Neural cell (in vitro differentiated cells): ENCODE data around the gene MXD3. TPM values are rescaled to one million over a fixed set of nuclear protein-coding genes. Genes with fewer than 3 reads are reported as not detected.
"Not testable (repeated sequence)": the region's sequence is repeated elsewhere in the genome, so short reads cannot be mapped to it uniquely, and the experiment has no call there.

Source experiments
- H2AFZ ChIP-seq: fragments of 200-600, 300-800 bp; sonication (generic), shearing (Covaris generic); 2 replicates; pipeline ENCODE4 v1.6.0; 2014; ENCODE audit warnings: low read depth, mild to moderate bottlenecking, antibody characterized with exemption, low read length, moderate library complexity
- H3F3A ChIP-seq: fragments of 200-600 bp; shearing (Covaris generic); 2 replicates; pipeline ENCODE4 v1.6.1; 2016; ENCODE audit warnings: mild to moderate bottlenecking, moderate library complexity, mixed read lengths, antibody characterized with exemption, low read length; ENCODE audit not compliant: insufficient read depth, poor library complexity, severe bottlenecking
- H3K27ac ChIP-seq: fragments of 200-600, 300-800 bp; sonication (generic), shearing (Covaris generic); 2 replicates; pipeline ENCODE4 v1.5.1; 2014; ENCODE audit warnings: mild to moderate bottlenecking, low read length, moderate library complexity
- H3K27me3 ChIP-seq: fragments of 300-800, 200-600 bp; sonication (generic), shearing (Covaris generic); 2 replicates; pipeline ENCODE4 v1.6.0; 2014; ENCODE audit warnings: mild to moderate bottlenecking, low read depth, low read length, moderate library complexity; ENCODE audit not compliant: insufficient read depth
- H3K36me3 ChIP-seq: fragments of 300-800, 200-600 bp; sonication (generic), shearing (Covaris generic); 2 replicates; pipeline ENCODE4 v1.5.1; 2014; ENCODE audit warnings: mild to moderate bottlenecking, antibody characterized with exemption, low read length, moderate library complexity; ENCODE audit not compliant: insufficient read depth
- H3K4me2 ChIP-seq: fragments of 300-800, 200-600 bp; sonication (generic), shearing (Covaris generic); 2 replicates; pipeline ENCODE4 v1.6.0; 2014; ENCODE audit warnings: mild to moderate bottlenecking, low read length
- H3K4me3 ChIP-seq: fragments of 300-800, 200-600 bp; sonication (generic), shearing (Covaris generic); 2 replicates; pipeline ENCODE4 v1.5.1; 2014; ENCODE audit warnings: mild to moderate bottlenecking, low read length, moderate library complexity
- H3K79me2 ChIP-seq: fragments of 200-600 bp; shearing (Covaris generic); replicated peaks from 2 replicates; pipeline ENCODE4 v1.6.0; 2014; ENCODE audit warnings: mild to moderate bottlenecking, low read length, moderate library complexity; ENCODE audit not compliant: insufficient read depth
- H3K9ac ChIP-seq: fragments of 300-800, 200-600 bp; sonication (generic), shearing (Covaris generic); 2 replicates; pipeline ENCODE4 v1.6.1; 2016; ENCODE audit warnings: mild to moderate bottlenecking, low read length, mixed read lengths
- H3K9me2 ChIP-seq: fragments of 200-600 bp; shearing (Covaris generic); 2 replicates; pipeline ENCODE4 v1.6.1; 2016; ENCODE audit warnings: mild to moderate bottlenecking, low read length, mixed read lengths; ENCODE audit not compliant: insufficient read depth
- H3K9me3 ChIP-seq: fragments of 200-600, 300-800 bp; sonication (generic), shearing (Covaris generic); 2 replicates; pipeline ENCODE4 v1.6.1; 2016; ENCODE audit warnings: mild to moderate bottlenecking, mixed run types, low read length, moderate library complexity, mixed read lengths
- H4K20me1 ChIP-seq: fragments of 200-600 bp; shearing (Covaris generic); 2 replicates; pipeline ENCODE4 v1.6.1; 2016; ENCODE audit warnings: mild to moderate bottlenecking, mixed run types; ENCODE audit not compliant: insufficient read depth
- CTCF ChIP-seq: fragments of 450-650 bp; IDR thresholded peaks from 2 replicates; pipeline ENCODE4 v1.5.1; 2014; ENCODE audit warnings: antibody characterized with exemption, mild to moderate bottlenecking, moderate library complexity; ENCODE audit not compliant: poor library complexity, severe bottlenecking
- EP300 ChIP-seq: fragments of 450-650 bp; conservative IDR thresholded peaks from 2 replicates; pipeline ENCODE4 v1.6.1; 2014; ENCODE audit warnings: antibody characterized with exemption, mild to moderate bottlenecking, moderate library complexity; ENCODE audit not compliant: poor library complexity, severe bottlenecking
- EZH2 ChIP-seq: fragments of 200-600, 300-800 bp; shearing (Covaris generic), sonication (generic); IDR thresholded peaks from 2 replicates; pipeline ENCODE4 v1.6.1; 2014; ENCODE audit warnings: antibody characterized with exemption, low read length, borderline replicate concordance, mild to moderate bottlenecking; ENCODE audit not compliant: insufficient read depth, poor library complexity, severe bottlenecking
- MXI1 ChIP-seq: fragments of 450-650 bp; conservative IDR thresholded peaks from 2 replicates; pipeline ENCODE4 v1.6.1; 2014; ENCODE audit warnings: antibody characterized with exemption, mild to moderate bottlenecking; ENCODE audit not compliant: poor library complexity, severe bottlenecking
- POLR2AphosphoS5 ChIP-seq: IDR thresholded peaks from 2 replicates; pipeline ENCODE4 v1.6.1; 2012
- RAD21 ChIP-seq: fragments of 450-650 bp; conservative IDR thresholded peaks from 2 replicates; pipeline ENCODE4 v1.6.1; 2014; ENCODE audit warnings: antibody characterized with exemption, mild to moderate bottlenecking, moderate library complexity
- REST ChIP-seq: IDR thresholded peaks from 2 replicates; pipeline ENCODE4 v1.6.1; 2012; ENCODE audit warnings: borderline replicate concordance
- SMC3 ChIP-seq: fragments of 450-650 bp; conservative IDR thresholded peaks from 2 replicates; pipeline ENCODE4 v1.6.1; 2014; ENCODE audit warnings: antibody characterized with exemption, mild to moderate bottlenecking, moderate library complexity; ENCODE audit not compliant: poor library complexity
- TAF1 ChIP-seq: IDR thresholded peaks from 2 replicates; pipeline ENCODE4 v1.6.1; 2012; ENCODE audit warnings: low read depth
- polyA minus RNA-seq: library from RNA; depleted of rRNA, polyadenylated mRNA; stranded (reverse); fragments of >200 nt; gene quantifications from 2 replicates; pipeline ENCODE4 v1.2.3, GENCODE V29; 2014
- polyA plus RNA-seq: library from polyadenylated mRNA; depleted of rRNA; stranded (reverse); fragments of >200 nt; gene quantifications from 2 replicates; pipeline ENCODE4 v1.2.3, GENCODE V29; 2014

The MXD3 gene
- polyA plus RNA-seq (6.8 and 9.3 TPM in 2 replicates), polyA minus RNA-seq (1.9 and 2.8 TPM in 2 replicates)

- no peak for TF ChIP-seq CTCF
- peak; percentile 99 for TF ChIP-seq MXI1
- no peak for TF ChIP-seq RAD21
- no peak for TF ChIP-seq TAF1
- TF ChIP-seq SMC3, result no peak
- TF ChIP-seq EP300, result no peak
- Histone ChIP-seq H3K4me3 (peak within 1 kb of the TSS; percentile 93), H3K9ac (peak within 1 kb of the TSS; percentile 22), H3K79me2 (no peaks in the 10 kb centered on the region), H3K4me2 (peak within 1 kb of the TSS; percentile 96), H3K27ac (no peak within 1 kb of the TSS), H2AFZ (peak within 1 kb of the TSS; percentile 33), H3K27me3 (no peaks in the 10 kb centered on the region), H3K9me3 (no peaks in the 10 kb centered on the region), H3K9me2 (no peaks in the 10 kb centered on the region), H3F3A (no peaks in the 10 kb centered on the region), H3K36me3 (no peaks in the 10 kb centered on the region), H4K20me1 (no peaks in the 10 kb centered on the region)
These were observed at the start of gene MXD3 for GRCh38 chr5:177311723-177312648. Gene MXD3 (minus strand): TSS chr5:177311898. CDS start chr5:177311830, 68 bp downstream.

- not testable (repeated sequence) for H3K9ac ChIP-seq, H3K4me3 ChIP-seq, H3K27me3 ChIP-seq, H4K20me1 ChIP-seq, H3K36me3 ChIP-seq, H3F3A ChIP-seq, H3K4me2 ChIP-seq, H3K9me3 ChIP-seq, H3K79me2 ChIP-seq, H2AFZ ChIP-seq, H3K9me2 ChIP-seq
- peak overlapping the region; percentile 93 for H3K27ac ChIP-seq
These were observed 49.0 kb upstream of the MXD3 start for GRCh38 chr5:177360740-177361139.

- Histone ChIP-seq H3K4me3 (peak overlapping the region; percentile 45), H2AFZ (peak overlapping the region; percentile 4), H4K20me1 (no peaks in the 10 kb centered on the region), H3K4me2 (peak overlapping the region; percentile 51), H3K27me3 (peaks cover 4% of the 10 kb centered on the region), H3K27ac (peak overlapping the region; percentile 93), H3K36me3 (no peaks in the 10 kb centered on the region), H3F3A (no peaks in the 10 kb centered on the region), H3K9me2 (no peaks in the 10 kb centered on the region), H3K79me2 (no peaks in the 10 kb centered on the region), H3K9me3 (no peaks in the 10 kb centered on the region), H3K9ac (peak overlapping the region; percentile 61)
- TF ChIP-seq MXI1, result no peak
- TF ChIP-seq EP300, result peak; percentile 98
- no peak for TF ChIP-seq CTCF
- peak; percentile 79 for TF ChIP-seq POLR2AphosphoS5
- no peak for TF ChIP-seq EZH2
- no peak for TF ChIP-seq TAF1
- peak; percentile 20 for TF ChIP-seq RAD21
- TF ChIP-seq REST, result peak; percentile 61
- no peak for TF ChIP-seq SMC3
These were observed 48.2 kb upstream of the MXD3 start for GRCh38 chr5:177359860-177360259.
